K562 treated with DMSO at 1 percent for 4 hours (cell line): ENCODE measurements around the gene TRPT1. TPM values are rescaled to one million over a fixed set of nuclear protein-coding genes. Genes with fewer than 3 reads are reported as not detected.

ENCODE experiments used
- total RNA-seq: library from RNA; unstranded; fragments of 300-600 nt; gene quantifications from 2 replicates; pipeline ENCODE4 v1.2.3, GENCODE V29; 2022; ENCODE audit not compliant: insufficient read depth

TRPT1 gene
- total RNA-seq, result 29.0 and 32.8 TPM in 2 replicates

GRCh38 chr11:64225608-64226506 is at the start of gene TRPT1, which contains the start of gene NUDT22:
Gene TRPT1, minus strand, starts transcription at chr11:64226186. Its CDS starts 326 bp downstream, at chr11:64225860.
Gene NUDT22, plus strand, starts transcription at chr11:64226274. Its CDS starts 379 bp downstream, at chr11:64226653.

GRCh38 chr11:64251016-64251752 is 25.2 kb upstream of the TRPT1 start, which contains the start of gene PLCB3:
Gene PLCB3, plus strand, starts transcription at chr11:64251530. Its CDS starts 120 bp downstream, at chr11:64251650.

GRCh38 chr11:64246871-64247728 is 21.1 kb upstream of the TRPT1 start, which contains the start of gene PPP1R14B:
Gene PPP1R14B, minus strand, starts transcription at chr11:64246943. Its CDS starts 270 bp downstream, at chr11:64246673.

GRCh38 chr11:64240435-64241240 is 14.7 kb upstream of the TRPT1 start, which contains the start of gene FKBP2:
Gene FKBP2, plus strand, starts transcription at chr11:64241095. Its CDS starts 1,293 bp downstream, at chr11:64242388.

GRCh38 chr11:64233913-64234586 is 8.1 kb upstream of the TRPT1 start, which contains the start of gene VEGFB:
Gene VEGFB, plus strand, starts transcription at chr11:64234584. Its CDS starts 250 bp downstream, at chr11:64234834.

GRCh38 chr11:64230171-64230984 is 4.4 kb upstream of the TRPT1 start, which contains the start of gene DNAJC4:
Gene DNAJC4, plus strand, starts transcription at chr11:64230548. Its CDS starts 307 bp downstream, at chr11:64230855.

GRCh38 chr11:64206457-64207255 is 19.3 kb downstream of the TRPT1 start, which contains the start of gene FERMT3:
Gene FERMT3, plus strand, starts transcription at chr11:64206721. Its CDS starts 644 bp downstream, at chr11:64207365.

GRCh38 chr11:64185693-64186491 is 40.1 kb downstream of the TRPT1 start, which contains the start of gene STIP1:
Gene STIP1, plus strand, starts transcription at chr11:64186171. Its CDS starts 91 bp downstream, at chr11:64186262.

Other genes starting within 250 kb of the TRPT1 start
- gene OTUB1, start 239.7 kb downstream of the TRPT1 start, total RNA-seq, result 72.2 and 80.7 TPM in 2 replicates
- 0.28 and 0.60 TPM in 2 replicates for gene FLRT1, start 190.3 kb downstream of the TRPT1 start, total RNA-seq
- gene MACROD1, start 60.1 kb downstream of the TRPT1 start, total RNA-seq, result 126 and 144 TPM in 2 replicates
- 278 and 310 TPM in 2 replicates for gene STIP1, start 40.0 kb downstream of the TRPT1 start, total RNA-seq
- 227 and 242 TPM in 2 replicates for gene FERMT3, start 19.5 kb downstream of the TRPT1 start, total RNA-seq
- gene NUDT22, start 88 bp upstream of the TRPT1 start, total RNA-seq, result 68.2 and 78.4 TPM in 2 replicates
- 68.1 and 69.1 TPM in 2 replicates for gene DNAJC4, start 4.4 kb upstream of the TRPT1 start, total RNA-seq
- gene VEGFB, start 8.4 kb upstream of the TRPT1 start, total RNA-seq, result 119 and 133 TPM in 2 replicates
- gene FKBP2, start 14.9 kb upstream of the TRPT1 start, total RNA-seq, result 112 and 126 TPM in 2 replicates
- gene PPP1R14B, start 20.8 kb upstream of the TRPT1 start, total RNA-seq, result 211 and 214 TPM in 2 replicates
- gene PLCB3, start 25.3 kb upstream of the TRPT1 start, total RNA-seq, result 26.1 and 27.4 TPM in 2 replicates
- gene BAD, start 58.5 kb upstream of the TRPT1 start, total RNA-seq, result 77.3 and 77.9 TPM in 2 replicates
- 38.8 and 45.2 TPM in 2 replicates for gene GPR137, start 59.7 kb upstream of the TRPT1 start, total RNA-seq
- not detected in 2 replicates for gene KCNK4, start 65.1 kb upstream of the TRPT1 start, total RNA-seq
- gene CATSPERZ, start 74.2 kb upstream of the TRPT1 start, total RNA-seq, result 6.3 and 7.1 TPM in 2 replicates
- gene ESRRA, start 79.3 kb upstream of the TRPT1 start, total RNA-seq, result 78.5 and 98.4 TPM in 2 replicates
- 319 and 411 TPM in 2 replicates for gene TRMT112, start 91.4 kb upstream of the TRPT1 start, total RNA-seq
- 455 and 541 TPM in 2 replicates for gene PRDX5, start 91.9 kb upstream of the TRPT1 start, total RNA-seq
- gene CCDC88B, start 114.0 kb upstream of the TRPT1 start, total RNA-seq, result 19.2 and 19.4 TPM in 2 replicates
- 25.4 and 30.5 TPM in 2 replicates for gene RPS6KA4, start 133.0 kb upstream of the TRPT1 start, total RNA-seq